ENCODE data around the gene EML6.

GRCh38 chr2:54958717-54959371, 235.4 kb downstream of the EML6 start:
- TF ChIP-seq CTCF (conservative IDR thresholded peaks at IDR 0.05; ENCODE audit: low read depth, low read length) (no peak), EZH2phosphoT487 (IDR thresholded peaks at IDR 0.05; ENCODE audit: borderline replicate concordance, low read length) (no peak)
